ENCODE measurements around the gene VEZT. TPM values are rescaled to one million over a fixed set of nuclear protein-coding genes. Genes with fewer than 3 reads are reported as not detected.

Gene VEZT
- total RNA-seq, 1 donor from 2014 or later = 148 TPM

DNA sequence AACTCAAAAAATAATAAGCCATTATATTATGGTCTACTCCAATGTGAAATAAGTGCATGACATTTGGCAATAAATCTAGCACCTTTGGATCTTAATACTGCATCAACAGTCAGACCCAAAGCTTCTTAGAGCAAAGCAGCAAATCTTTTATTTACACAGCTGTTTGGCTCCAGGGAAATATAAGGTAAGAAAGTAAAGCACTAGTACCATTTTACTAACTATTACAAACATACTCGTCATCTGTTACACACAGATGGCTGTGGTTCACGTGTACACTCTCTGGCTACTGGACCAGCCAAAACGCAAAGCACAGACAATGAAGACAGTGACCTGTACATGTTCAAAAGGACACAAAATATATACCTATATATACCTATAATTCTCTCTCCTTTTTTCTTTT, 3.1 kb upstream of the VEZT start:
- Mint-ChIP-seq H3K27ac (ENCODE audit: unreplicated experiment) (peak overlapping the region; percentile 53), H3K4me1 (ENCODE audit: low read depth, unreplicated experiment) (peaks cover 16% of the 10 kb centered on the region), H3K36me3 (ENCODE audit: unreplicated experiment) (no peaks in the 10 kb centered on the region), H3K4me3 (ENCODE audit: unreplicated experiment) (peak overlapping the region; percentile 91), H3K9me3 (ENCODE audit: unreplicated experiment) (peaks cover 14% of the 10 kb centered on the region), H3K27me3 (ENCODE audit: unreplicated experiment) (peaks cover 9% of the 10 kb centered on the region)
- DNase-seq = no peak
- TF ChIP-seq, protein P1, sequence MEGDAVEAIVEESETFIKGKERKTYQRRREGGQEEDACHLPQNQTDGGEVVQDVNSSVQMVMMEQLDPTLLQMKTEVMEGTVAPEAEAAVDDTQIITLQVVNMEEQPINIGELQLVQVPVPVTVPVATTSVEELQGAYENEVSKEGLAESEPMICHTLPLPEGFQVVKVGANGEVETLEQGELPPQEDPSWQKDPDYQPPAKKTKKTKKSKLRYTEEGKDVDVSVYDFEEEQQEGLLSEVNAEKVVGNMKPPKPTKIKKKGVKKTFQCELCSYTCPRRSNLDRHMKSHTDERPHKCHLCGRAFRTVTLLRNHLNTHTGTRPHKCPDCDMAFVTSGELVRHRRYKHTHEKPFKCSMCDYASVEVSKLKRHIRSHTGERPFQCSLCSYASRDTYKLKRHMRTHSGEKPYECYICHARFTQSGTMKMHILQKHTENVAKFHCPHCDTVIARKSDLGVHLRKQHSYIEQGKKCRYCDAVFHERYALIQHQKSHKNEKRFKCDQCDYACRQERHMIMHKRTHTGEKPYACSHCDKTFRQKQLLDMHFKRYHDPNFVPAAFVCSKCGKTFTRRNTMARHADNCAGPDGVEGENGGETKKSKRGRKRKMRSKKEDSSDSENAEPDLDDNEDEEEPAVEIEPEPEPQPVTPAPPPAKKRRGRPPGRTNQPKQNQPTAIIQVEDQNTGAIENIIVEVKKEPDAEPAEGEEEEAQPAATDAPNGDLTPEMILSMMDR (IDR thresholded peaks at IDR 0.05; ENCODE audit: partially characterized antibody, unreplicated experiment) = no peak

DNA sequence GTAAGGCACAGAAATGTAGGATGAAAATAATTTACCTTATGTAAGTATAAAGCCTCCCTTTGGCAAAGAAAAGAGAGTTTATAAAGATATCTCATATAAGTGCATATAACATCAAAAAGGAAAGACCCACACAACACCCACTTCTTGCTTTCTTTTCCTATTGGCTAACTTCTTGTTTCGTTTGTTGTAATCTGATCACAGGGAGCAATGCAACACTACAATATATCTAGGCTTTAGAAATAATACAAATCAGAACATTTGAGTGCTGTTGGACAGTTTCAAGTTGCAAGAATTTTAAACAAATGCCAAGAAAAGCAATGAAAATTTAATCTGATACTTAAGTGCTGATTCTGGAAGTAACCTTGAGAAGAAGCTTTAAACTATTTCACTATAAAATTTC, 1.7 kb upstream of the VEZT start:
- H3K9me3 Mint-ChIP-seq (ENCODE audit: unreplicated experiment) = peaks cover 14% of the 10 kb centered on the region
- H3K27me3 Mint-ChIP-seq (ENCODE audit: unreplicated experiment) = peaks cover 9% of the 10 kb centered on the region
- peaks cover 18% of the 10 kb centered on the region for H3K4me1 Mint-ChIP-seq (ENCODE audit: low read depth, unreplicated experiment)
- DNase-seq = no peak
- peak overlapping the region; percentile 91 for H3K4me3 Mint-ChIP-seq (ENCODE audit: unreplicated experiment)
- H3K36me3 Mint-ChIP-seq (ENCODE audit: unreplicated experiment) = no peaks in the 10 kb centered on the region
- TF ChIP-seq, protein P1 (IDR thresholded peaks at IDR 0.05; ENCODE audit: partially characterized antibody, unreplicated experiment) = no peak
- H3K27ac Mint-ChIP-seq (ENCODE audit: unreplicated experiment) = peak overlapping the region; percentile 92

DNA sequence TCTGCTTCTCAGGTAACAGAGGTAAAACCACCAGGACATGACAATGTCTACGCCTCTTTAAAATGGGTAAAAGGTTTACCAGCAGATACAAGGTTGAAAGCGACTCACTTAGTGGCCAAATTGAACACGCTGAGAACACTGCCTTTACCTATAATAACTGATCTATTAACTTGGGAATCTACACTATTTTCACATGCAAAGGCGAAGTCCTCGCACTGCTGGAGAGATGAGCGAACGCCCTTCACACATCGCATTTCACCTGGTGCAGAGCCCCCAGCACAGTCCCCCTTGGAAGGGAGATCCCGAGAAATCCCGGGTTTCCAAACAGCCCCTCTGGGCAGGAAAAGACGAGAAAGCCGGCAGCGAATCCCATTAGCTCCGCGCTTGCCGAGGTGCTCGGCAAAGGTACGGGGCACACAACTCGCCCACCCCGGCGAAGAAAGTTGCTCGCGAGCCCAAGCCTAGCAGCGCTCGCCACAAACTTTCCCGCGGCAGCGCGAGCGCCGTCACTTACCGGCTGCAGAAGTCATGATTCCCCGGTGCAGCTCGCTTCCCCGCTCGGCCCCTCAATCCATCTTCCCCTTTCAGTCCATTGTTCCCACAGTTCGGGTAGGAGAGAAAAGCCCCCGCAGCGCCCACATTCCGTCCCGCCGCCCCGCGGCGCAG, 763 bp upstream of the VEZT start:
- H3K9me3 Mint-ChIP-seq (ENCODE audit: unreplicated experiment) = peaks cover 14% of the 10 kb centered on the region

DNA sequence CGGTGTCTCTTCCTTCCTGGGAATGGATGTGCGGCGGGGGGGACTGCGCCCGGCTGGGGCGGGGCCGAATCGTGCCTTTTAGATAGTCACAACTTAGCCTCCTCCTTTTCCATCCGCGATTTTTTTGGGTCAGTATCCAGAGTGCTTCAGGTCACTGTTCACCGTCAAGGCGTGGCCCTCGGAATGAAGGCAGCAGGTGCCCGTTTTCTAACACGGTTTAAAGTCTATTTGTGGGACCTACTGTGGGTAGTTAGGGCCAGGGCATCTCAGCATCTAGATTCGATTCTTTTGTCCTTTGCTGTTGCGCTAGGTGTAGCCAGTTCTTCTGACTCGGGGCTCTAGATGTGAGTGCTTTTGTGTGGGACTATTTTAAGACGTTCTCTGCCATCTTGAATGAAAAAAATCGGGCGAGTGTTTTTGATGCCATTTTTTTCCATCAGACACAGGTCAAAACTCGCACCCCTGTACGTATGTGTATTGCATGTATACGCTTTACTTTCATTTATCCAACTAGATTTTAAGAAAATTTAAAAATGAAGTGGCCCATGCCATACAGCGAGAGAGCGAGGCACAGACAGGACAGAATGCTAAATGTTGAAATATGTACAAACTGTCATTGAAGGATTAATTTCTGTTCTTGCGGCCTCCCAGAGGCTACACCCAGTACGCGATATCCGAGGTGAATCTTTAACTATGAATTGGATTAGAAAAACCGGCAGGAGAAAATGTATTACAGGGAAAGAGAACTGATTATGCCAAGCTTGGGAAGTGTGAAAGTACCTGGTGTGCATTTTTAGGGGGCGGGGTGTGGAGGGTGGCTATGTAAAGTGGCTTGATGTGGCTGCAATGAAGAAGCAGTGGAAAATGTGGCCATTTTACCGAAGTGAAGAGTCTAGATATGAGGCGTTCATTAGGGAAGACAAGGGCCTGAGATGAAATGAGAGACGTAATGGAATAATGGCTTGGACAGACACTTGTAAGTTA, 835 bp downstream of the VEZT start:
- TF ChIP-seq, protein P1 (IDR thresholded peaks at IDR 0.05; ENCODE audit: partially characterized antibody, unreplicated experiment) = no peak
- H3K4me1 Mint-ChIP-seq (ENCODE audit: low read depth, unreplicated experiment) = peaks cover 16% of the 10 kb centered on the region
- peaks cover 9% of the 10 kb centered on the region for H3K27me3 Mint-ChIP-seq (ENCODE audit: unreplicated experiment)
- peak; percentile 30 for DNase-seq
- H3K4me3 Mint-ChIP-seq (ENCODE audit: unreplicated experiment) = peak overlapping the region; percentile 97
- H3K27ac Mint-ChIP-seq (ENCODE audit: unreplicated experiment) = peak overlapping the region; percentile 99
- peaks cover 14% of the 10 kb centered on the region for H3K9me3 Mint-ChIP-seq (ENCODE audit: unreplicated experiment)
- H3K36me3 Mint-ChIP-seq (ENCODE audit: unreplicated experiment) = no peaks in the 10 kb centered on the region

More for the DNA sequence above, 763 bp upstream of the VEZT start:
- peak overlapping the region; percentile 92 for H3K27ac Mint-ChIP-seq (ENCODE audit: unreplicated experiment)
- H3K4me1 Mint-ChIP-seq (ENCODE audit: low read depth, unreplicated experiment) = peaks cover 18% of the 10 kb centered on the region
- peak overlapping the region; percentile 91 for H3K4me3 Mint-ChIP-seq (ENCODE audit: unreplicated experiment)
- H3K27me3 Mint-ChIP-seq (ENCODE audit: unreplicated experiment) = peaks cover 9% of the 10 kb centered on the region
- TF ChIP-seq, protein P1 (IDR thresholded peaks at IDR 0.05; ENCODE audit: partially characterized antibody, unreplicated experiment) = no peak
- peak; percentile 46 for DNase-seq
- H3K36me3 Mint-ChIP-seq (ENCODE audit: unreplicated experiment) = no peaks in the 10 kb centered on the region
